CD4-positive, alpha-beta memory T cell (primary cell): ENCODE measurements around the gene SNX14. TPM values are rescaled to one million over a fixed set of nuclear protein-coding genes. Genes with fewer than 3 reads are reported as not detected.
"Not testable (repeated sequence)": the region's sequence is repeated elsewhere in the genome, so short reads cannot be mapped to it uniquely, and the experiment has no call there.

ENCODE experiments used
- CTCF ChIA-PET: fragments of 350-600 bp; sonication (Branson Sonifier 250); formaldehyde crosslinking; loops from one replicate; lab custom pipeline; 2021; ENCODE audit warnings: inconsistent platforms; ENCODE audit not compliant: partially characterized antibody; lab: Charles Lee
- POLR2A ChIA-PET: fragments of 350-600 bp; sonication (Branson Sonifier 250); formaldehyde crosslinking; loops from one replicate; lab custom pipeline; 2021; ENCODE audit not compliant: partially characterized antibody; lab: Charles Lee
- DNase-seq, 5 donors: peaks; one replicate each; pipeline versions ENCODE4 v3.0.0 to v3.0.0-alpha.2; 2020 to 2022; ENCODE audit warnings: mixed read lengths in 1 of 5
- H3K27ac ChIP-seq: one replicate; pipeline ENCODE4 v1.7.0; 2013; ENCODE audit warnings: low read depth, low read length
- H3K27me3 ChIP-seq: 2 replicates; pipeline ENCODE4 v1.7.0; 2013; ENCODE audit warnings: mild to moderate bottlenecking, low read length, moderate library complexity; ENCODE audit not compliant: insufficient read depth
- H3K36me3 ChIP-seq: 2 replicates; pipeline ENCODE4 v1.7.0; 2013; ENCODE audit warnings: mild to moderate bottlenecking, low read length, moderate library complexity; ENCODE audit not compliant: insufficient read depth
- H3K4me1 ChIP-seq: 2 replicates; pipeline ENCODE4 v1.7.0; 2013; ENCODE audit warnings: mild to moderate bottlenecking, low read length, moderate library complexity; ENCODE audit not compliant: insufficient read depth
- H3K4me3 ChIP-seq, 2 donors: one replicate each; pipeline ENCODE4 v1.7.0; 2013; ENCODE audit warnings: low read length in 2 of 2, mild to moderate bottlenecking in 1 of 2
- H3K9me3 ChIP-seq, 2 donors: one replicate each; pipeline ENCODE4 v1.7.0; 2013; ENCODE audit warnings: low read length in 2 of 2, control low read depth in 1 of 2; ENCODE audit not compliant: control insufficient read depth in 1 of 2
- H3K27ac Mint-ChIP-seq, 7 donors: one replicate each; pipeline ENCODE4 v1.8.0; 2020 to 2021; ENCODE audit warnings: mixed read lengths in 7 of 7, mild to moderate bottlenecking in 6 of 7, inconsistent platforms in 3 of 7, moderate library complexity in 3 of 7
- H3K27me3 Mint-ChIP-seq, 2 donors: one replicate each; pipeline ENCODE4 v1.8.0; 2020 to 2021; ENCODE audit warnings: mixed read lengths in 2 of 2
- H3K36me3 Mint-ChIP-seq, 2 donors: one replicate each; pipeline ENCODE4 v1.8.0; 2020 to 2021; ENCODE audit warnings: mixed read lengths in 2 of 2, inconsistent platforms in 1 of 2, mild to moderate bottlenecking in 1 of 2
- H3K4me1 Mint-ChIP-seq, 4 donors: one replicate each; pipeline ENCODE4 v1.8.0; 2020 to 2021; ENCODE audit warnings: mixed read lengths in 4 of 4, mild to moderate bottlenecking in 1 of 4
- H3K4me3 Mint-ChIP-seq, 8 donors: one replicate each; pipeline ENCODE4 v1.8.0; 2020 to 2021; ENCODE audit warnings: mixed read lengths in 8 of 8, mild to moderate bottlenecking in 7 of 8, moderate library complexity in 6 of 8, inconsistent platforms in 3 of 8
- H3K9me3 Mint-ChIP-seq, 8 donors: one replicate each; pipeline ENCODE4 v1.8.0; 2020 to 2021; ENCODE audit warnings: mixed read lengths in 8 of 8, mild to moderate bottlenecking in 5 of 8, inconsistent platforms in 3 of 8, moderate library complexity in 1 of 8
- intact Hi-C: fragments of 100-400 bp; cut with micrococcal nuclease; formaldehyde crosslinking; loops from one replicate; pipeline ENCODE4 v1.15.1; 2023
- polyA plus RNA-seq, 2 donors: library from polyadenylated mRNA; unstranded; fragments of 300-500 nt; fragmentation: Illumina TruSeq; gene quantifications; one replicate each; pipeline ENCODE4 v1.2.3, GENCODE V29; 2021
- total RNA-seq, 2 experiments: library from RNA; stranded (reverse); gene quantifications; one replicate each; pipeline ENCODE4 v1.2.3, GENCODE V29; 2021

The SNX14 gene
- total and polyA plus RNA-seq, 4 experiments from 2014 or later: 42.6 to 70.3 (median 60.9) TPM

DNA sequence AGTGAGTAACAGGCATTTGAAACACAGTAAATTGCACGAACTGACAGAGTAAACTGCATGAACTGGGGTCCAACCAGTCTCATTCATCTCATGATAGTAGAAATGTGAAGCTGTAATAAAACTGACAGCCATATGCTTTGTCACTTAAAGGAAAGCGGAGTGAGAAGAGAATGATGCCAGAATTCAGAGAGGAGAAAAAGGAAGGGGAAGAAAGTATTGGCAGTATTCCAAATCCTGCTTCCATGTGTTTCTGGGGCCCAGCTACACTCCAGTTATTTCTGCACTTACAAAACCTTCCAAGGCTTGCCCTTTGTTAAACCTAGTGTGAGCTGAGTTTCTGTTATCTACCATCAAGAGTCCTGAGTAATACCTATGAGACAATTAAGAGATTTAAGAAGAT, 17.2 kb downstream of the SNX14 start:
- ChIA-PET CTCF (interaction anchor here (0.6 kb wide), 1 partner anchor 19 kb away, joined by 3 read pairs; no protein-coding TSS in a partner anchor), POLR2A (no interaction called here)
- no peak overlapping the region for H3K27ac Mint-ChIP-seq
- DNase-seq: no peak
- H3K4me1 Mint-ChIP-seq: peaks cover 14 to 20% (median 18%) of the 10 kb centered on the region in 4 donors
- intact Hi-C loops: no loop called here
- H3K4me3 Mint-ChIP-seq: no peak overlapping the region
- Histone ChIP-seq H3K4me3 (no peak overlapping the region), H3K9me3 (no peaks in the 10 kb centered on the region), H3K27ac (no peak overlapping the region), H3K27me3 (no peaks in the 10 kb centered on the region), H3K4me1 (peaks cover 25% of the 10 kb centered on the region), H3K36me3 (peaks cover 12% of the 10 kb centered on the region)
- peaks cover 17 to 28% of the 10 kb centered on the region in 2 donors for H3K36me3 Mint-ChIP-seq
- no peaks in the 10 kb centered on the region for H3K27me3 Mint-ChIP-seq
- H3K9me3 Mint-ChIP-seq: peaks cover 0 to 9% (median under 1%) of the 10 kb centered on the region in 8 donors

- peaks cover 10 to 25% of the 10 kb centered on the region in 2 donors for H3K36me3 Mint-ChIP-seq
- Histone ChIP-seq H3K9me3 (no peaks in the 10 kb centered on the region), H3K36me3 (peaks cover 9% of the 10 kb centered on the region), H3K27me3 (no peaks in the 10 kb centered on the region), H3K27ac (no peak overlapping the region), H3K4me3 (no peak overlapping the region), H3K4me1 (peaks cover 24% of the 10 kb centered on the region)
- ChIA-PET POLR2A (no interaction called here), CTCF (no interaction called here)
- peaks cover 6 to 20% (median 11%) of the 10 kb centered on the region in 4 donors for H3K4me1 Mint-ChIP-seq
- no peaks in the 10 kb centered on the region for H3K27me3 Mint-ChIP-seq
- H3K9me3 Mint-ChIP-seq: no peaks in the 10 kb centered on the region
- intact Hi-C loops: no loop called here
- H3K27ac Mint-ChIP-seq: peak overlapping the region in 3 of 7 donors; percentile 5 to 72 (median 18)
- no peak for DNase-seq
- no peak overlapping the region for H3K4me3 Mint-ChIP-seq
These were observed 18.6 kb downstream of the SNX14 start for GRCh38 chr6:85574932-85575598.

DNA sequence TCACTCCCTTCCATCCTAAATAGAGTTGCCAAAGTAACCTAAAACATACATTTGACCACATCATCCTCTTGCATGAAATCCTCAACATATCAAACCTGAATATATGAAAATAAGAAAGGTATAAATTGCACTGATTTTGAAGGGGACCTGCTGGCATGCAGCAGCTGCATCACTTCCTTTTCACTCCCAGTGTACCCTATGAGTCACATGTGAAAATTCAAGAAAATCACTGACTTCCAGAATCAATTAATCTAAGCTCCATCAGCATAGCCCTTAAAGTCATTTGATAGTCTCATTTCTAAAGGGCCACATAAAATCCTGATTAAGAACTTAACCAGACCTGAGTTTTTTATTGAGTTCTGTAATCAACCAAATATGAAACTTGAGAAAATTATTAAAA, 24.3 kb downstream of the SNX14 start:
- intact Hi-C loops: no loop called here
- Histone ChIP-seq H3K27ac (no peak overlapping the region), H3K27me3 (no peaks in the 10 kb centered on the region), H3K36me3 (peaks cover 9% of the 10 kb centered on the region), H3K9me3 (no peaks in the 10 kb centered on the region), H3K4me1 (no peaks in the 10 kb centered on the region), H3K4me3 (no peak overlapping the region)
- POLR2A ChIA-PET: interaction anchor here (1.5 to 1.7 kb wide), 2 partner anchors 24 to 109 kb away, joined by 4 to 5 read pairs; partner anchors contain the start of gene SNX14
- CTCF ChIA-PET: interaction anchor here (0.7 kb wide), 1 partner anchor 24 kb away, joined by 3 read pairs; no protein-coding TSS in a partner anchor
- Mint-ChIP-seq H3K27me3 (no peaks in the 10 kb centered on the region), H3K4me3 (no peak overlapping the region), H3K4me1 (peaks cover 0 to 8% (median 3%) of the 10 kb centered on the region in 4 donors), H3K9me3 (peaks cover 0 to 1% (median 0%) of the 10 kb centered on the region in 8 donors), H3K36me3 (peaks cover 32 to 56% of the 10 kb centered on the region in 2 donors), H3K27ac (no peak overlapping the region)
- DNase-seq: no peak

- H3K4me3 Mint-ChIP-seq: no peak overlapping the region
- ChIA-PET CTCF (no interaction called here), POLR2A (no interaction called here)
- peaks cover 9% of the 10 kb centered on the region for H3K36me3 ChIP-seq
- H3K36me3 Mint-ChIP-seq: peaks cover 38 to 60% of the 10 kb centered on the region in 2 donors
- no peaks in the 10 kb centered on the region for H3K27me3 ChIP-seq
- no peak overlapping the region for H3K27ac ChIP-seq
- H3K27ac Mint-ChIP-seq: no peak overlapping the region
- no peak overlapping the region for H3K4me3 ChIP-seq
- no peaks in the 10 kb centered on the region for H3K27me3 Mint-ChIP-seq
- intact Hi-C loops: no loop called here
- peaks cover 0 to 6% (median 3%) of the 10 kb centered on the region in 4 donors for H3K4me1 Mint-ChIP-seq
- no peak for DNase-seq
- peaks cover 0 to 3% (median 0%) of the 10 kb centered on the region in 8 donors for H3K9me3 Mint-ChIP-seq
- no peaks in the 10 kb centered on the region for H3K9me3 ChIP-seq
- no peaks in the 10 kb centered on the region for H3K4me1 ChIP-seq
These were observed 25.2 kb downstream of the SNX14 start for GRCh38 chr6:85568411-85568810.

GRCh38 chr6:85565736-85566135, 27.9 kb downstream of the SNX14 start:
- ChIA-PET POLR2A (interaction anchor here (2.0 kb wide), 1 partner anchor 27 kb away, joined by 4 read pairs; no protein-coding TSS in a partner anchor), CTCF (interaction anchor here (1.0 kb wide), 1 partner anchor 15 kb away, joined by 3 read pairs; no protein-coding TSS in a partner anchor)
- Mint-ChIP-seq H3K27me3 (no peaks in the 10 kb centered on the region), H3K4me1 (peaks cover 0 to 6% (median 0%) of the 10 kb centered on the region in 4 donors), H3K36me3 (peaks cover 44 to 57% of the 10 kb centered on the region in 2 donors), H3K4me3 (no peak overlapping the region), H3K9me3 (peaks cover 0 to 3% (median 0%) of the 10 kb centered on the region in 8 donors), H3K27ac (peak overlapping the region in 1 of 7 donors; percentile 17)
- H3K4me3 ChIP-seq: no peak overlapping the region
- H3K27ac ChIP-seq: no peak overlapping the region
- no peaks in the 10 kb centered on the region for H3K27me3 ChIP-seq
- no peaks in the 10 kb centered on the region for H3K4me1 ChIP-seq
- intact Hi-C loops: no loop called here
- DNase-seq: no peak
- H3K9me3 ChIP-seq: no peaks in the 10 kb centered on the region
- H3K36me3 ChIP-seq: peaks cover 8% of the 10 kb centered on the region

DNA sequence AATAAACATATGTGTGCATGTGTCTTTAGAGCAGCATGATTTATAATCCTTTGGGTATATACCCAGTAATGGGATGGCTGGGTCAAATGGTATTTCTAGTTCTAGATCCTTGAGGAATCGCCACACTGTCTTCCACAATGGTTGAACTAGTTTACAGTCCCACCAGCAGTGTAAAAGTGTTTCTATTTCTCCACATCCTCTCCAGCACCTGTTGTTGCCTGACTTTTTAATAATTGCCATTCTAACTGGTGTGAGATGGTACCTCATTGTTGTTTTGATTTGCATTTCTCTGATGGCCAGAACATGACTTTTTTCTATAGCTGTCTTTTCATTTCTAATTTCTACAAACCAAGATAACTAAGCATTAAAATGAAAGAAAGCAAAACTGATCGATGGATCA, 29.4 kb downstream of the SNX14 start:
- CTCF ChIA-PET, H3K4me3 Mint-ChIP-seq, H3K4me3 ChIP-seq, DNase-seq, intact Hi-C loops, H3K27ac Mint-ChIP-seq, H3K9me3 ChIP-seq, H3K4me1 ChIP-seq, H3K27ac ChIP-seq, H3K36me3 ChIP-seq, H3K4me1 Mint-ChIP-seq, H3K9me3 Mint-ChIP-seq, H3K27me3 Mint-ChIP-seq, H3K27me3 ChIP-seq: not testable (repeated sequence)
- peaks cover 52 to 63% of the 10 kb centered on the region in 2 donors for H3K36me3 Mint-ChIP-seq
- POLR2A ChIA-PET: interaction anchor here (2.0 kb wide), 1 partner anchor 29 kb away, joined by 4 read pairs; no protein-coding TSS in a partner anchor

- no peak for DNase-seq
- Histone ChIP-seq H3K36me3 (peaks cover 4% of the 10 kb centered on the region), H3K9me3 (no peaks in the 10 kb centered on the region), H3K4me3 (no peak overlapping the region), H3K4me1 (no peaks in the 10 kb centered on the region), H3K27ac (no peak overlapping the region), H3K27me3 (no peaks in the 10 kb centered on the region)
- POLR2A ChIA-PET: no interaction called here
- CTCF ChIA-PET: no interaction called here
- Mint-ChIP-seq H3K27me3 (no peaks in the 10 kb centered on the region), H3K4me1 (peaks cover 0 to 4% (median 0%) of the 10 kb centered on the region in 4 donors), H3K4me3 (no peak overlapping the region), H3K36me3 (peaks cover 45 to 51% of the 10 kb centered on the region in 2 donors), H3K9me3 (peaks cover 0 to 3% (median 0%) of the 10 kb centered on the region in 8 donors), H3K27ac (no peak overlapping the region)
- intact Hi-C loops: no loop called here
These were observed 31.8 kb downstream of the SNX14 start for GRCh38 chr6:85561750-85562357.
